AG08396 (cell line): ENCODE measurements around the gene BRD1.
A peak's percentile ranks its signal among the peaks of the same experiment; 100 is the strongest.

Experiments used
- DNase-seq: peaks from one replicate; pipeline ENCODE4 v3.0.0; 2012; ENCODE audit warnings: low spot score, mixed read lengths

The BRD1 gene

DNA sequence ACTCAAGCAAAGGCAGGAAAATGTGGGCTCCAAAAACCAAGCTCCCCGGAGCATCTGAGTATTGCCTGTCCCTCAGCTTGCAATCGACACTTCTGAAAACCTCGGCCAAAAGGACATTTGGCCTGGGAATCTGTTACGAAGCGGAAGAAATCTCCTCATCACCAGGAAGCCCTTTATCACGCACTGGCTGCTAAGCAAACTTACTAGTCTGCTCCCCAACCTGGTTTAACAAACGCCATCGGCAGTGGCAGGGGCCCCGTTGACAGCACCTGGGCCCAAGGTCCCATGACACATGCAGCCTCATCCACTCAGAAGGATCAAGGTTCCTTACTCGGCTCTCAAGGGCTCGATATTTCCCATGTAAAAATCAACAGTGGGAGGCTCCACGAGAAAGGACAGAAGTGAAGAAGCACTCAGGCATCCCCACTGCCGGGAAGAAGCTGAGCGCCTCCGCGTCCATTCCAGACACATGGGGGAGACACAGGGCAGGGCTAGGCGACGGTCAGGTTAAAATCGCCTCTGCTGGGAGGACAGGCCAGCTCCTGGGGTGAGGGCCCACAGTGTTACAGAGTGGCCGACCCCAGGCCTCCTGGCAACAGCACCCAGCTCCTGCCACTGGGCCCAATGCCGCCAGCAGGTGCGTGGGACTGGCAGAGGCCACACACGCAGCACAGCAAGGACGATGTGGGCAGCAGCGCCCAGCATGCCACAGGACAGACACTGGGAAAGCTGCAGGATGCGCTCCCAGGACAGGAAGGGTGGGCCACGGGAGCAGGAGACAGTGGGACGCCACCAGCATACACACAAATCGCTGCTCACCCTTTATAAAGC is 27.1 kb downstream of the BRD1 start:
- DNase-seq: no peak

DNA sequence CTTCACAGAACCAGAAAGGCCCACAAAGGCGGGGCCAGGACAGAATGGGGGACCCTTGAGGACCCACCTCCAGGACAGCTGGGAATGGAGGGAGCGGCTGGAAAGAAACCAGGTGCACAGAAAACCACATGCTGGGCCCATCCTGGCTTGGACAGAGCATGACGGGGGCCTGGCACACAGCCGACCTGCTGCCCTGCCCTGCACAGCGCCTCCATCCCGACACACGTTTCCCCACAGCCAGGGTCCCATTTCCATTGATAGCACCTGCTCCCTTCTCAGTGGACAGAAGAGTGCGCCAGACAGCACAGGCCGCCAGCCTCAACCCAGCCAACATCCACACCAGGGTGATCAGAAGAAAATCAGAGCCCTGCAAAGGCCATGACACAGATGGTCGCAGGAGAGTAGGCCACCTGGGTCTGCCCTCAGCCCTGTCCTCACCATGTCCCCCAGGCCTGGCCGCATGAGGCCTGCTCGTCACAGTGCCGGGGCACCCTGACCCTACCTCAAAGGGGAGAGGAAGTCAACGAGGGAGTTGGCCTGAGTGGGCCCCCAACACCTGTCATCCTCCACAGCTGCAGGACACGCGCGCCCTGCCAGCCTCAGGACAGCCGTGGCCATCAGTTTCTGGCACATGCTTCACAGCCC is 28.1 kb downstream of the BRD1 start:
- no peak for DNase-seq

- DNase-seq: no peak
These were observed 29.1 kb downstream of the BRD1 start for GRCh38 chr22:49798486-49799151.

GRCh38 chr22:49797706-49798105 is 30.0 kb downstream of the BRD1 start:
- DNase-seq: no peak

GRCh38 chr22:49796596-49797270 is 30.9 kb downstream of the BRD1 start:
- no peak for DNase-seq

GRCh38 chr22:49795521-49795920 is 32.2 kb downstream of the BRD1 start:
- DNase-seq: no peak

- DNase-seq: no peak
These were observed 33.8 kb downstream of the BRD1 start for GRCh38 chr22:49793871-49794270.

DNA sequence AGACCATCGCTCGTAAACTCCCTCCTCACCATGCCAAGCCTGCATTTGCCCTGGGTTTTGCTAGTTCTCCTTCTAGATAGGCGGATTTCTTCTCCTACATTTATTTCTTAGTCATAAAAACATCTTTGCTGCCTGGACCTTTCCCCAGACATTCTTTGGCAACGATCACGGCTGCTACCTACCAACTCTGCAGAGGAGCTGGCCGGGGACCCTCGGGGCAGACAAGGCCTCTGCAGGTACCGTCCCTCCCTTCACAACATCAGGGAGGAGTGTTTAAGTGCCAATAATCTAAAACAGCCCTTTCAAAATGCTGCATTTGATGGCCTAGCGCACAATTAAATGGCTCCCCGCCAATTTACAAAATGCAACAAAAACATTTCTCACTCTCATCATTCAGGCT is 34.4 kb downstream of the BRD1 start:
- no peak for DNase-seq

DNA sequence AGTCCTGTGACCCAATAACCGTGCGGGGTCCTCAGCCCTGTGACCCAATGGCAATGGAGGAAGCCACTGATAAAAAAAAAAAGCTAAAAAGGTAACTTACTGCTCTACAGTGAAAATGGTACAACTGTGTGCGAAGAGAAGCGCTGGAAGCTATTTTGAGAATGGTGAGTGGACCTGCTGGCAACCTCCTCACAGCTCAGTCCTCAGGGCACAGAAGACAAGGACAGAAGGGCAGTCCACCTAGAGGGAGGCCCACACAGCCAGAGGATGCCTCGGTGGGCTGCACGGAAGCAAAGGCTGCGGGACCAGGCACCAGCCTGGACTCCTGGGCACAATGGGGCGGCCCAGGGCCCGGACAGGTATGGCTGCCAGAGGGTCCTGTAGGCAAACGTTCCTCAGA is 35.6 kb downstream of the BRD1 start:
- no peak for DNase-seq

- DNase-seq: no peak
These were observed 36.0 kb downstream of the BRD1 start for GRCh38 chr22:49791682-49792081.

- DNase-seq: no peak
These were observed 36.8 kb downstream of the BRD1 start for GRCh38 chr22:49790912-49791311.

DNA sequence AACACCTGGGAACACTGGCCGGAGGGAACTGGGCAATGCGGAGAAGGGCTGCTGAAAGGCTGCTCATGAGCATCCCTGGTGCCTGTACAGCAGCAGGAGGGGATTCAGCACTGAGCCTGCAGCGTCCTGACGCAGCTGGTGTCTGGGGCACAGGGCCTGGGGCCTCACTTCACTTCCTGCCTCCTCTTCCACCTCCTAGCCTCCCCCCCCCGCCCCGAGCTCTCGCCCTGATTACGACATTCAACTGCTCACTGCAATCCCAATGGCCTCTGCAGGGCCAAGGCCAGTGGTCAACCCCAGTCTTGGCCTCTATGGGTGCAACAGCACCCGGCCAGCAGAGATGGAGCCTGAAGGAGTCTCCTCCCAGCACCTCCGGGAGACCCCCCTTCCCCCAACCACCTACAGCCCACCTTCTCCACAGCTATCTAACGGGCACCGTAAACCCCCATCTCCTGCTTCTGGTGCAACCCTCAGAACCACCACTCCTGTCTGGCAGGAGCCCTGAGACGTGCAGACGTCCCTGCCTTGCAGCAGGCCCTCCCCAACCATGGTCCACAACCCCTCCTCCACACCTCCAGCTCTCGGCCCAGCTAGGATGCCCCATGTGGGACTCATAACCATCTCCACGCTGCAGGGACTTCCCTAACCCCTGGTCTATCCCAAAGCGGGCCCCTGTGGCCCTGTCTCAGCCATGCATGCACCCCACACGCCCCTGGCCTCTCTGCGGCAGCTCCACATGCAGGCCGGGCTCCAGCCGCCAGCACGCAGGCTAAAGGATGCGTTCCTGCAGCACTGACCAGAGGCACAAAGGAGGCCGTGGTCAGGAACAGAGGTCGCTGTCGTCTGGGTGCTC is 38.2 kb downstream of the BRD1 start:
- peak; percentile 66 for DNase-seq

- peak; percentile 71 for DNase-seq
These were observed 39.2 kb downstream of the BRD1 start for GRCh38 chr22:49788504-49788903.

GRCh38 chr22:49787861-49788260 is 39.8 kb downstream of the BRD1 start:
- DNase-seq: no peak

- DNase-seq: no peak
These were observed 40.5 kb downstream of the BRD1 start for GRCh38 chr22:49786976-49787706.

GRCh38 chr22:49785841-49786471 is 41.7 kb downstream of the BRD1 start:
- DNase-seq: no peak

GRCh38 chr22:49785046-49785521 is 42.6 kb downstream of the BRD1 start:
- no peak for DNase-seq

DNA sequence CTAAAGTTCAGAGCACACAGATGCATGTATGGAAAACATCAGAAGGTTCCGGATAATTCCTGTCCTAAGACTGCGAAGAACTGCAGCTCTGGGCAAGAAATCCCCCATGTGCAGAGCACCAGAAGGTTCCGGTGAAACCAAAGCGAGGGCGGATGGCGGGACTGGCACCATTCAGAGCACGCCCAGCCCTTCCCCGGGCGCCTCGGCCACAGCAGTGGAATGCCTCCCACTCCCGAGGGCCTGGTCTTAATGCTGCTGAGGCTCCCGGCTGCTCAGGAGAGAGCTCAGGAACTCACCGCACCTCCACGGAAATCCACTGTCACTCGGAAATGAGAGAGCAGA is 43.1 kb downstream of the BRD1 start:
- no peak for DNase-seq

DNA sequence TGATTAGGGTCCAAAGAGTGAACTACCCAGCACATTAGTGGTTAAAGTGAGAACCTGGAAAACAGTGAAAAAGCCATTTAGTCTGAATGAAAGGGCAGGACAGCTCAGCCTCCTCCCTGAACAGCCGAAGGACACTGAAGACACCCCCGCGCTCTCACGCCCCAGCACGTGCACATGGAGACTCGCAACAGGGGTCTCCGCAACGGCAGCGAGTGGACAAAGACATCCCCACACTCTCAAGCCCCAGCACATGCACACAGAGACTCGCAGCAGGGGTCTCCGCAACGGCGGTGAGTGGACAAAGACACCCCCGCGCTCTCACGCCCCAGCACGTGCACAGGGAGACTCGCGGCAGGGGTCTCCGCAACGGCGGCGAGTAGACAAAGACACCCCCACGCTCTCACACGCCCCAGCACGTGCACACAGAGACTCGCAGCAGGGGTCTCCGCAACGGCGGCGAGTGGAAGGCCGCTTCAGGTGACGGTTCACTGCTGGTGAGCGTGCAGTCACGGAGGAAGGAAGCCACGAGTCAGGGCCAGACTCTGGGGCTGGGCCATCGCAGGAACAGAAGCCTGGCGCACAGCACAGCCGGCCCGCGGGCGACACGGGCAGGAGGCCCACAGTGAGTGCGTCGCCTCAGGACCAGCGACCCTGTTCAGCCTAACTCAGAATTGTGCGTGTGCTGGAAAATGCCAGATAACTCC is 43.6 kb downstream of the BRD1 start:
- DNase-seq: no peak
